ENCODE results near the gene CD47. TPM values are rescaled to one million over a fixed set of nuclear protein-coding genes. Genes with fewer than 3 reads are reported as not detected.

CD47 gene
- total and polyA plus RNA-seq, 10 of the 15 experiments (the other 5 are each of a cell fraction or from before 2014, with no cell fraction given): 22.9 to 175 (median 81.1) TPM

- TF ChIP-seq MEF2B (IDR thresholded peaks at IDR 0.05; ENCODE audit: partially characterized antibody, poor library complexity, severe bottlenecking) (peak; percentile 90), ZZZ3 (IDR thresholded peaks at IDR 0.05; ENCODE audit: control insufficient read depth, insufficient read length, low read depth) (no peak), HDAC6 (IDR thresholded peaks at IDR 0.05; ENCODE audit: unreplicated experiment) (no peak), FOXK2 (IDR thresholded peaks at IDR 0.05) (no peak), IKZF2 (IDR thresholded peaks at IDR 0.05) (peak; percentile 80 to 82), NRF1 (conservative IDR thresholded peaks at IDR 0.05; ENCODE audit: low read depth, low read length) (no peak), RFX5 (IDR thresholded peaks at IDR 0.05; ENCODE audit: low read depth, low read length) (no peak), BACH1 (IDR thresholded peaks at IDR 0.05; ENCODE audit: borderline replicate concordance) (0 out of 2 replicates have a peak, but pooled peaks have one; percentile 31), HDGF (IDR thresholded peaks at IDR 0.05) (no peak)
- TF ChIP-seq, protein P1, sequence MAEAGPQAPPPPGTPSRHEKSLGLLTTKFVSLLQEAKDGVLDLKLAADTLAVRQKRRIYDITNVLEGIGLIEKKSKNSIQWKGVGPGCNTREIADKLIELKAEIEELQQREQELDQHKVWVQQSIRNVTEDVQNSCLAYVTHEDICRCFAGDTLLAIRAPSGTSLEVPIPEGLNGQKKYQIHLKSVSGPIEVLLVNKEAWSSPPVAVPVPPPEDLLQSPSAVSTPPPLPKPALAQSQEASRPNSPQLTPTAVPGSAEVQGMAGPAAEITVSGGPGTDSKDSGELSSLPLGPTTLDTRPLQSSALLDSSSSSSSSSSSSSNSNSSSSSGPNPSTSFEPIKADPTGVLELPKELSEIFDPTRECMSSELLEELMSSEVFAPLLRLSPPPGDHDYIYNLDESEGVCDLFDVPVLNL (IDR thresholded peaks at IDR 0.05; ENCODE audit: low read depth, low read length): no peak
- TF ChIP-seq, protein P2, sequence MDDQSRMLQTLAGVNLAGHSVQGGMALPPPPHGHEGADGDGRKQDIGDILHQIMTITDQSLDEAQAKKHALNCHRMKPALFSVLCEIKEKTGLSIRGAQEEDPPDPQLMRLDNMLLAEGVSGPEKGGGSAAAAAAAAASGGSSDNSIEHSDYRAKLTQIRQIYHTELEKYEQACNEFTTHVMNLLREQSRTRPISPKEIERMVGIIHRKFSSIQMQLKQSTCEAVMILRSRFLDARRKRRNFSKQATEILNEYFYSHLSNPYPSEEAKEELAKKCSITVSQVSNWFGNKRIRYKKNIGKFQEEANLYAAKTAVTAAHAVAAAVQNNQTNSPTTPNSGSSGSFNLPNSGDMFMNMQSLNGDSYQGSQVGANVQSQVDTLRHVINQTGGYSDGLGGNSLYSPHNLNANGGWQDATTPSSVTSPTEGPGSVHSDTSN (IDR thresholded peaks at IDR 0.05; ENCODE audit: insufficient replicate concordance, low read depth, low read length): peak; percentile 64
Measured at GRCh38 chr3:108124337-108125152, 33.7 kb upstream of the CD47 start (continued).
